ENCODE measurements around the gene YAF2.

Gene YAF2

GRCh38 chr12:42238240-42239140, at the start of gene YAF2:
Gene YAF2 (minus strand): TSS chr12:42238248. CDS start chr12:42238180, 68 bp downstream.
- DNase-seq, result peak; percentile 100

- no peak for DNase-seq
These were observed 48.7 kb upstream of the YAF2 start for GRCh38 chr12:42286741-42287140.

GRCh38 chr12:42285431-42285830, 47.4 kb upstream of the YAF2 start:
- DNase-seq, result no peak

- no peak for DNase-seq
These were observed 46.8 kb upstream of the YAF2 start for GRCh38 chr12:42284876-42285275.

- no peak for DNase-seq
These were observed 46.1 kb upstream of the YAF2 start for GRCh38 chr12:42284157-42284556.

GRCh38 chr12:42283739-42284138, 45.7 kb upstream of the YAF2 start:
- DNase-seq, result no peak

GRCh38 chr12:42282294-42282693, 44.2 kb upstream of the YAF2 start:
- no peak for DNase-seq

GRCh38 chr12:42281844-42282243, 43.8 kb upstream of the YAF2 start:
- DNase-seq, result no peak

GRCh38 chr12:42281278-42281677, 43.2 kb upstream of the YAF2 start:
- DNase-seq, result peak; percentile 38

GRCh38 chr12:42278128-42278510, 40.1 kb upstream of the YAF2 start:
- DNase-seq, result no peak

GRCh38 chr12:42277396-42278127, 39.5 kb upstream of the YAF2 start:
- no peak for DNase-seq

- no peak for DNase-seq
These were observed 37.5 kb upstream of the YAF2 start for GRCh38 chr12:42275499-42275898.

GRCh38 chr12:42273706-42274105, 35.7 kb upstream of the YAF2 start:
- DNase-seq, result no peak

GRCh38 chr12:42270596-42270995, 32.5 kb upstream of the YAF2 start:
- DNase-seq, result no peak

GRCh38 chr12:42267413-42268190, 29.6 kb upstream of the YAF2 start:
- no peak for DNase-seq

- no peak for DNase-seq
These were observed 28.7 kb upstream of the YAF2 start for GRCh38 chr12:42266579-42267230.

- DNase-seq, result no peak
These were observed 24.2 kb upstream of the YAF2 start for GRCh38 chr12:42262271-42262670.

- DNase-seq, result no peak
These were observed 23.7 kb upstream of the YAF2 start for GRCh38 chr12:42261708-42262107.

- DNase-seq, result peak; percentile 96
These were observed 22.5 kb upstream of the YAF2 start for GRCh38 chr12:42260518-42260917.

- no peak for DNase-seq
These were observed 21.7 kb upstream of the YAF2 start for GRCh38 chr12:42259699-42260098.

- no peak for DNase-seq
These were observed 17.8 kb upstream of the YAF2 start for GRCh38 chr12:42255866-42256261.

- DNase-seq, result peak; percentile 65
These were observed 17.3 kb upstream of the YAF2 start for GRCh38 chr12:42255221-42255865.

All from DMS53 (cell line).